NCI-H774 (cell line): ENCODE measurements around the gene WWTR1.

ENCODE experiments used
- DNase-seq: peaks from one replicate; lab custom pipeline; 2025; lab: John Stamatoyannopoulos, UW

The WWTR1 gene

DNA sequence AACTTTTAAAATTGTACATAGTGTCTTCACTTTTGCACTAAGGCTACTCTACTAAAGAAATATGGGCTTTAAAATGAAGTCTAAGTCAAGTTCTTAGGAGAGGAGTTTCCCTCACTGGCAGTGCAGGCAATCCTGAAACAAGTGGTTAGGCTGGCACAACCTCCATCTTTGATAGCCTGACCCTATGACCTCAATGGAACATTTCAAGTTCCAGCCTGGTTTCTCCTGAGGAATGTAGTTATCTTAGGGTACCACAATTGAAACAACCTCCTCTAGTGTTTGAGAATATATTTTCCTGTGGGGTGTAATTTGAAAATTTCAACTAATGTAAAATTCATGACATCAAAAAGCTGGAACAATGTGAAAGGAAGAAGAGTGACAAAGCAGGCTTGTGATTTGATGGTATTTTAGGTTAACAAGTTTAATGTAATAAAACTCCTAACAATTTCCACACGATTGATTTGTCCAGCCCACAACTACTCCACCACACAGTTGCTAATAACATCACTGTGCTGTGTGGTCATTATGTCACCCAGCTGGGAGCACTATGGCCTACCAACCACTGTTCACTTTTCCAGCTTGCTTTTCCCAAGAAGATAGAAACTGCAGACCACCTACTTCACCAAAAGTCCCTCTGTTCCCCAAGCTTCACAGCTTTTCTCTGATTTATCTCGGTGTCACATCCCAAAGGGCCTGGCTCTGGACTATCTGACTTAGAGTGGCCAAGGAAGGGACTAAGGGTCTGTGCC is 1.8 kb downstream of the WWTR1 start:
- DNase-seq, result no peak

DNA sequence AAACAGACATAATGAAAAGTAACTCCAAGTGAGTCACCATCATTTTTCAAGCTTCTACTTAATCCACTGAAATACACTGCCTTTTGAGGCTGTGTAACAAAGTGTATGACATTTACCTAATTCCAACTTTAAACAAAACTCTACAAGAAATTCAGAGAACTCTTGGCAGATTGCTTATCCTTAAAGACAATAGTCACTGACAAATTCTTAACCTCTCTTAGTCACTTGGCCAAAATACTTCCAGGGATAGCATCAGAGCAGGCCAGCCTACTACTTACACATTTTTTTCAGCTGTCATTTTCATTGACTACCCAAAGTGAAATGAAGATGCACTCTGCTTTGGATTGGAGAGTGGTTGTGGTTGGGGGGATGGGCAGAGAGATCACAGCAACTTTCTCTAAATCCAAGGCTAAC is 3.6 kb downstream of the WWTR1 start:
- no peak for DNase-seq

DNA sequence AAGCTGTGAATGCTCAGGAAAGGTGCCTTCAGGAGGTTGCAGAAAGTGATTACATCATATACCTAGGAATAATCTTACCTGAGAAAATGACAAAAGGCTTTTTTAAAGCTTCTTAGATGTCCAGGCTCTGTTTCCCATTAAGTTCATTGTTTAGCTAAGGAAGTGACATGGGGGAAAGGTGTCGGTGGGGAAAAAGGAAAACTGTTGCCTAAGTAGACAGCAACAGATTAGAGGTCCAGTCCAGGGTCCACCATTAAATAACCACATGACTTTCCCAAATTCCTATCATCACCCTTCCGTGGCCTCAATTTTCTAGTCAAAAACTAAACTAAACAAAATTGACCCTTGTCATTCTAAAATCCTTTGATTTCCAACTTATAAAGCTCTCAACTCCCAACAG is 4.3 kb downstream of the WWTR1 start:
- DNase-seq, result no peak

DNA sequence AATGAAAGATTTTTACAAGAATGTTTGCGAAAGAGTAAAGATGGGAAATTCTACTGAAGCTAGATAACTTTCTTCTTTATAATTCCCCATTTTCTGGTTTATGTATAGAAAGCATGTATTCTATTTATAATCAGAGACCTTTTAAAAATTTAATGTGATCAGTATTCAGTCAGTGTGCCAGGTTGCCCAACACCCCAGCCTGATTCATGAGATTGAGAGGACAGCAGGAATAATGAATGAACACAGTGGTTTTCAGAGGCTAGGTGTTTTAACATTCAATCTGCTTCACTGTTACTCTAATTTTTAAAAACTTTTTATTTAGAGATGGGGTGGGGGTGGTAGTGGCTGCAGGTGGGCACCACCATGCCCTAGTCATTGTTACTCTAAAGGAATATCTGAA is 4.7 kb downstream of the WWTR1 start:
- DNase-seq, result no peak

DNA sequence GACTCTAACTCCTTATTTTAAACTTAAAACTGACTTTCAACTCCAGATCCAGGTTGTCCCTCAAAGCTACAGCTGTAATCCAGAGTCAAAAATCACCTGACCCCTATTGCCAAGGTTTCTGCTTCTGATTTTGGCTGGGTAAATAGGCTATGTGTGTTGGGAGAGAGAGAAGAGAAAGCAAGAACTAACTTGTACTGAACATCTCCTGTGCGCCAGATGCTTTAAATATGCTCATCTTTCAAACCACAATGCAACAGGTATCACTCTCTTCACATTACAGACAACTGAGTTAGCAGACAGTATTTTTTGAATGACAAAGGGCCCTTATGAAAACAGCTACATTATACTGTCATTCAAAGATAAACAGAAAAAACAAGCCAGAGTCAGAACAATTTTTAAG is 7.0 kb downstream of the WWTR1 start:
- DNase-seq, result no peak

DNA sequence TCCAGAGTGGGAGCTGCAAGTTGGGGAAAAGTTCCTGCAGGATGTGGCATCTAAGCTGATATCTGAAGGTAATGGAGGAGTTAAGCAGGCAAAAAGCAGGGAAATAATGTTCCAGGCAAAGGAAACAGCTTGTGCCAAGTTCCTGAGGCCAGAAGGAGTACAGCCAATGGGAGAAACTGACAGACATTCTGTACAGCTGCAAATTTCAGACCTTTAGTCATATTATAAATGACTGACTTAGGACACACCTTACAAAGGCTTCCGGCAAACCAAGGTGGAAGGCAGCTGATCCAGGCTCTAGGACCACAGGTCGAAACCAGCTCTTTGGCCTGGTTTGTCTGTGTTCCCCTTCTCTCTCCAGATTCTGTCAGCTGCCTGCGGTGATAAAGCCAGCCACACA is 9.3 kb downstream of the WWTR1 start:
- DNase-seq, result no peak

DNA sequence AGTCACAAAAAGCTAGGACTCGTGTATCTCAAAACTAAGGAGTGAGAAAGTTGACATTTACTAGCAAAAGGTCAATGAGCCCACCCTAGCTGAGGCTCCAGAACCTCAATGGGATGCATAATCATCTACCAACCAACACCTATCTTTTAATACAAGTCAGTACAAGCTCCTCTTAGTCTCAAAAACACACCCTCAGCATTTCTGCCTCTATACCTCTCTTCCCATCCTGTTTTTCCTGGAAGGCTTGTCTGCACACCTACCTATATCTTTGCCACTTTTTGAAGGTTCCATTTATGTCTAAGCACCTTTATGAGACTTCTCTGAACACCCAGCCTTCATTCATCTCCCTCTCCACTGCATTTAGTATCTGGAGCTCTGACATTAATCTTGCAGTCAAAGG is 10.0 kb downstream of the WWTR1 start:
- DNase-seq, result no peak

DNA sequence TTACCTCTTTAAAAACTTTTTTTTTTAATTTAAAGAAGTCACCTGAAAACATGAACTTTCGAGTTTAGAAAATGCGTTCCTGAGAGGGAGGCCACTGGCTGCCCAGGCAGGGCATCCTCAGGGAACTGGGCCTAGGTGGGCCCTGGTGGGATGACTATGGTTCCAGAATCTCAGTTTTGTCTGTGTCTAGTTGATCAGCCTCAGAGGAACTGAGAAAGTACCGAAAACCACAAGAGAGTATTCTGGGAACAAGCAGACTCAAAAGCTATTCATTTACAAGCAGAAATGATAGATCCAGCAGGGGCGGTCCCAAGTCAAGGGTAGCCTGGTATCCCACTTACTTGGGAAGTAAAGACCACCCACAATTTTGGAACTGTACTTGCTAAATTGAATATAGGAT is 10.5 kb downstream of the WWTR1 start:
- DNase-seq, result no peak

DNA sequence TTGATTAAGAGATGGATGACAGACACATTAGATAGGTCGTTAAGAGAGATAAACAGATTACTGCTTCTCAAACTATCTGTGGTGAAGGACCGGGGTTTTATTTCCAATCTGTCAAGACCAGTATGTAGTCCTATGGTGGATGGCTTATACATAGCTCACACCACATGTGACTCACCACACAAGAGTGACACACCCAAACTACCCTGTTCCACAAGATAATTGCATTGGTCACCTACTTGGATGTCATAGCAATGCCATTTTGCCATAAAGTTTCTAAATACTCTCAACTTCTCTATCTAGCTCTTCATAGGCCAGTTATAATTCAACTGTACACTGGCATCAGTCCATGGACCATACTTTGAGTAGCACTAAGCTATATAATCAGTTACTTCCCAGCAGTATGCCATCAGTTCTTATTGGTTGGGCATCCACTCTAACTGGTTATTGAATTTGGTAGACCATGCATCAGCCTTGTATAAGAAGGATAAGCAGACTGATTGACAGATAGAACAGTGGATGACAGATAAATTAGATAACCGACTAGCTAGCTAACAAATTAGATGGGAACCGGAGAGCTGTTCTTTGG is 11.6 kb downstream of the WWTR1 start:
- no peak for DNase-seq

DNA sequence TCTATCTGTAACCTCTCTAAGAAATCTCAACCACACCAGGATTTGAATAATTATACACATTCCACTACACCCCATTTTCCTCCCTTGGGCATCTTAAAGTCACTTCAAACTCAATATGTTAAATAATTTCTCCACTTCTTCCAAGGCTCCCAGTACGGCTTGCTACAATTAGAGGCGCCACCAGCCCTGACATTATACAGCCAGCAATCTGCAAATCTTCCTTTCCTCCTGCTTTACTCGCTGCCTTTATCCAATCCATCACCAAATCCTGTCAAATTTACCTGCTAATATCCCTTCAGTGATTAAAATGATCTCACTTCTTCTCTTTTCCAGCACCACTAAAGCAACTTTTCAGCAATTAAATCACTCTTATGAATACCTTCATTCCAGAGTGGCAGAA is 13.9 kb downstream of the WWTR1 start:
- DNase-seq, result no peak

DNA sequence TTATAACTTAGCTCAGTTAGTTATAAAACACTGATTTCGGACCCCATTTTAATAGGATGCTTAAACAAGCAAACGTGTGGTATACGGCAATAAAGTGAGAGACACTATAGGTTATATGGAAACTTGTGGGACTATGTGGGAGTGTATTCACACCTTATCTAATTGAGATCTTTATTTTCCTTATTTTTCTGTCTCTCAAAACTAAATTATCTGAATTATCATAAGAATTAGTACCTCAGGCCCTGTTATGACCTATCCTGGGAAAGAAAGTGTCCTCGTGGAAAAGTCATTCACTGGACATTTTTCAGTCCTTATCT is 14.4 kb downstream of the WWTR1 start:
- DNase-seq, result no peak

DNA sequence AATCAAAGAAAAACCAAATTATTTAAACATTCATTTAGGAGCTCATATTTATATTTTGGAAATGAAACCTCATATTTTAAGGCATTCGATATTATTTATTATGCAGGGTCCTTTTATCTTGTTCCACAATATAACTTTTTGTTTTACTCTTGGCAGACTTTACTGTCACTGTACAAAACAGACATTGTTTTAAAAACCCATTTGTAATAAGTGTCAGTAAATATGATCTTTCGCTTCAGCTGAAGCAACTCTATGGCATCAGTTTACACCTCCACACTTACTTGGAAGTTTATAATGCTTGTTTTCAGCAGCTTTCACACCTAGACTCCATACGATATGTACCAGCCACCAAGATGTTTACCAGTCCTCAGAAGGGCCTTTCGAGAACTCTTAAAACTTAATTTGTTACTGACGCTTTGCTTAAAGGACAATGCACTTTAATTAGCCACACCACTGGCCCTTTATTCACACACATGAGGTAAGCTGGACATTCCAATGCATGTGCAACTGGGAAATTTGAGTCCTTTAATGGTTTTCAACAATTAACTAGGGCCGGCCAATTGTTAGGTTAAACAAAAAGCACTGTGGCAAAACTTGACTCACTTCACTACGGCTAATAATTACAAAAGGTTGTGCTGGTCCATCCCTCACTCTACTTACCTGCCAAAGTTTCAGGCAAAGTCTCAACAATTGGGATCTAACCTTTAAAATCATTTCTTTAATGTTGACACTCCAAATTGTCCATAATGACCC is 16.7 kb downstream of the WWTR1 start:
- DNase-seq, result no peak

DNA sequence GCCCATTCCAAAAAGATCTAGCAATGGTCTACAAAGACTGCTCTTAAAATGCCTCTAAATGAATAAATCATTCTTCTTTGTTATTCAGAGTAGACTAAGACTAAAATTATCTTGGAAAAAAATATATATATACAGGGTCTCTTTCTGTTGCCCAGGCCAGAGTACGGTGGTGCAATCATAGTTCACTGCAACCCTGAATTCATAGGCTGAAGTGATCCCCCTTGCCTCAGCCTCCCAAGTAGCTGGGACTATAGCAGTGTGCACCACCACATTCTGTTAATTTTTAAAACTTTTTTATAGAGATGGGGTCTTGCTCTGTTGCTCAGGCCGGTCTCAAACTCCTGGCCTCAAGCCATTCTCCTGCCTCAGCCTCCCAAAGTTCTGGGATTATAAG is 18.7 kb downstream of the WWTR1 start:
- no peak for DNase-seq

DNA sequence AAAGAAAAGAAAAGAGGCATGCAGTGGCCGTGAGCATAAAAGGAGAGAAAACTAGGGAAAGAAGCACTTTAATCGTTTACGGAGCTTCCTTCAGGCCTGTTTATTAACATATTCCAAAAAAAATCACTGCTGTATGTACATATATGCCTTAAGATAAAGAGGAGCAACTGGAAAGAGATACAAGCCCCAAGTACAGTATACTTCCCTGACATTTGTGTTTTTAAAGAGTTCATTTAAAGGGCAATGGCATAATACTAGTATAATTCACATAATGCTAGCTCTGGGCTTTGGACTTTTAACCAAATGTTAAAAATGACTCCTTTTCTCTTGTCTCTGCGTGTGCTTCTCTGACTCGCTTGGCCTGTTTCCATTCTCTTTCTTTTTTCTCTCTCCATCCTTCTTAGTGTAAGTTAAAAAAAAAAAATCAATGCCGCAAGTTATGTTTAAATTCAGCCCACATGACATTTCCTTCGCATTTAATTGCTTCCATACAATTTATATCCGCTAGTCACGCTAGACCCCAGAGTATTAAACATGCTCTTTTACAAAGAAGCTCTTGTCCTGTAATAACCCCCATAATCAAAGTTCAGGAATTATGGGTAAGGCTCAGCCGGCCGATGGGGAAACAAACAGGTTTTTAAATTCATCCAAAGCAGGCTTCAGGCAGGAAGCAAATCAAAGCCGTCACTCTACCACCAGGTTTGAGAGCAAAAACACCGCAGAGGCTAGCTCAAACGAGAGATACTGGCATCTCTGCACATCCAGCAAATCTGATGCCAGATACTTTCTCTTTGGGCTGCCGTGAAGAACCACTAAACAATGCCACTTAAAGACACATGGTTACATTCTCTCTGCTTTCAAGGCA is 19.4 kb downstream of the WWTR1 start:
- DNase-seq, result no peak

DNA sequence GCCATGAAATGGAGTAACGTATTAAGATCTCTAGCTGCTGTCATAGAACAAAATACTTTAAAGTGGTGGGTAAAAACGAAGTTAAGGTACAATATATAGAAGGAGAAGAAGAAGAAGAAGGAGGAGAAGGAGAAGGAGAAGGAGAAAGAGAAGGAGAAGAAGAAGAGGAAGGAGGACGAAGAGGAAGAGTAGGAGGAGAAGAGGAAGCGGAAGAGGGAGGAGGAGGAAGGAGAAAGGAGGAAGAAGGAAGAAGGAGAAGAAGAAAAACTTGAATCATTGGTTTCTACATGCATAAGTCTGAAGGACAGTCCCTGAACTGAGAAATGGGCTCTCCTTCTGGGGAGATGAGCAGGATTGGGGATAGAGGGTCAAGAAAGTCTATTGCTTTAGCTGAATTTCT is 22.4 kb downstream of the WWTR1 start:
- no peak for DNase-seq

DNA sequence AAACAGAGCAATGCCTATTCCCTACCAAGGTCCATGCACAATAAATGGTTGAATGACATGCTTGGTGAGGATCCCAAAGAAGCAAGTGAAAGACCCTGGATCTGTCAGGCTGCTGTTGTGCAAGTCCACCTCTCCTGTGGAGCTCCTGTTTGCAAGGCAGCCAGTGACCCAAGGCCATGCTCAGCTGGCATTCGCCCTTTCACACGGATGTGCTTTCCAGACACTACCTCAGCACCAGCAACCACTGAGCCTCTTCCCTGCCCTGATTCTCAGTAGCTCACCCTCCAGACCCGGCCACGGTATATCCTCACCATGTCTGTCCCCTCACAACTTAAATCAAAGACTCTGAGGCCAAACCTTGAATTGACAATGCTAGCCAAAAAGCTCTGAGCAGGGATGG is 23.3 kb downstream of the WWTR1 start:
- DNase-seq, result no peak

DNA sequence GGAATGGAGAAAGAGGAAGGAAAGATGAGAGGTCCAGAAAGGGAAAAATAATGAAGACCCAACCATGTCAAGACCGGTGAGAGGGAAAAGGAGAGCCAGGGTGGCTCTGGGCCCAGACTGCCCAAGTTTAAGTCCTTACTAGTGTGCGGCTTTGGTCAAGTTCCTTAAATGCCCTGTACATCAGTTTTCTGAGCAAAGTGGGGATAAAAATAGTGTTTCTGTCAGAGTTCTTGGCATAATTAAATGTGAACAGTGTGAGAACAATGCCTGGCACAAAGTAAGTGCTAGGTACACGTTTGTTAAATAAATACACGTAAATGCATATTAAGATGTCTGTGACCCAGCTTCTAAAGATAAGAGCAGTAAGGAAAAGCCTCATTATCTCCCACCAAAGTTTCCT is 23.8 kb downstream of the WWTR1 start:
- no peak for DNase-seq

DNA sequence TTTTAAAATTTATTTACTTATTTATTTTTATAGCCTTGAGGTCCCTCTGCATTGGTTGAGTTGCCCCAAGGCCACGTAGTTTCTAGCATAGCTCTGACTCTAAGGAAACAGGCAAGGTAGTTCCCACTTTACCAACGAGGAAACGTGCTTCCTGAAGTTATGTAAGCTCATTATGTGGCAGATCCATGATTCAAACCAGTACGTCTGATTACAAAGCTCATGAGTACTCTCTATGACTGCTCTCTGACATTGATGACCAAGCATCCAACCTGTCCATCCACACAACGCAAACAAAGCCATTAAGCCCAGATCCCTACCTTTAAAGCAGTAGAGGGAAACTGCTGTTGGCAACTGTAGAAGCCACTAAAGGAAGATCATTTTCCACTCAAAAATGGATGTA is 25.6 kb downstream of the WWTR1 start:
- no peak for DNase-seq

DNA sequence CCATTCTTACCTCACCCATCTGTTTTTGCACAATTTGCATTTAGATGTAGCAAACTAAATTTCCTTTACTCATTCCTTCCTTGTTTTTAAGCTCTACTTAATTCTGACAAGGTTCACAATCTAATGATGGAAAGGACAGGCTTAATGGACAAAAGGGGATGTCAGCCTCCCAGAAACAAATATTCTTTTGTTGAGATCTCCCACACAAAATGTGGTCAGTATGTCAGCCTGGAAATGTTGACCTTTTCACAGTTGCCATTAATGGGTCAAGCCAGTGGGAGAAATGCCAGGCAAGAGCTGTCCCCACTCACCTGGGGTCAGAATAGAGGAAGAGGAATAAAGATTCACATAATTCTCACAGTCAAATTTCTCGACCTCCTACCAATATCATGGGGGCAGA is 27.0 kb downstream of the WWTR1 start:
- DNase-seq, result no peak

DNA sequence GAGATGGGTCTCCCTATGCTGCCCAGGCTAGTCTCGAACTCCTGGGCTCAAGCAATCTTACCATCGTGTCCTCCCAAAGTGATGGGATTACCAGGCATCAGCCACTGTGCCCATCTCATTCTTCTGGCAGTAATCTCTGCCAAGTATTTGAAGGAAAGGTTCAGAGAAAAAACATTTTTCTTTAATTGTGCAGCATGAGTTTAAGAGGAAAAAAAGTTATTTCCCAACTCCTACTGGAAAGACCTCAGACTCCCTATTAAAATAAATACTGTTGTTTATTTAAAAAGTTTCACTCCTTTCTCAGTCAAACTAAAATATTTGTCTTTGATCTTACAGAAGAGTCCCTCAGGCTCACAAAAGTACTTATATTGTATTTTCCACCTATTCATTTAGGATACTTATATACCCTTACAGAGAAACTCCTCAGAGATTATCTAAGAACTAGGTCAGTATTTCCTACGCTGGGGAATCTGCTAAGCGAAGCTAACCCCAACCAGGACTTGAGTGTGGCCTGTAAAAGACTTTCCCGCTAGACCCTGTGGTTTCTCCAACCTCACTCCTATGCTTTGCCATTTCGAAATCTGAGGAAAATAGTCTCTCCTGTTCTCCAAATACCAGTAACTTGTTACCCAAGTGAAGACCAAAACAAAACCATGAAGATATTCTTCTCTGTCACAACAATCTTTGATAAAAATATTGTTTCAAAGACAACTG is 28.7 kb downstream of the WWTR1 start:
- DNase-seq, result no peak

DNA sequence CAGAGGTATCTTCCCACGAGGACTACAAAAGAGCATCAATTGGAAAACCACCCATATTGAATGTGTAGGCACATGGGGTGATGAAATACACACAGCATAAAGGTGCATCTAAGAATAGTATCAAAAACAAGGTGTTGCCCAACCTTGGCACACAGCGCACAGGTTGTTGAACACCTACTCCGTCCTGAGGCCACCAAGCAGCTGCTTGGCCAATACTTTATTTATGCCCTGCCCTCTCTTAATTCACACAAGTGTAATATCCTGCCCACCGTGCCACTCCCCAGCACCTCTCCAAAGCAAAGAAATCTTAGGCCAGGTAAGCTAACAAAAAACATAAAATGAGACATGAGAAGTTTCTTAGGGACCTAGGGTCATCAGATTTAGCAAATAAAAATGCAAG is 31.2 kb downstream of the WWTR1 start:
- DNase-seq, result no peak

DNA sequence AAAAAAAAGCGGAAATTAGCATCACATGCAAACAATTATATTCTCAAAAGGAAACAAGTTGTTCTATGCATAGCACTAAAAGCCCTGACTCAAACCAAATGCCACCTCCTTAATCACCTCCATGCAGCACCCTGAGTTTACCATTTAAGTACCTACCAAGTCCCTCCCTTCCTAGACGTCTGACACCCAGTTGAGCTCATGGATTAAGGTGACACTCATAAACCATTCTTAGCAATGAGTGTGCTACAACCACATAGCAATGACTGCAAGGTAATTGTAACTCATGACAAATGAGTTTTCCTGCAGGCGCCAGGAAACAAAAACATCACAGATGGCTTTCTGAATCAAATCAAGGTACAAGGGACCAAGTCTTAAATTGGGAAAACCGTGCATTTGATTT is 32.0 kb downstream of the WWTR1 start:
- no peak for DNase-seq
